Pericardium fibroblast (primary cell): Measurements from ENCODE around the gene SHH. TPM values are rescaled to one million over a fixed set of nuclear protein-coding genes. Genes with fewer than 3 reads are reported as not detected.

ENCODE experiments used
- total RNA-seq: library from RNA; depleted of rRNA; stranded (reverse); fragments of >200 nt; gene quantifications from 2 replicates; pipeline ENCODE4 v1.2.3, GENCODE V29; 2015

SHH gene
- not detected in 2 replicates for total RNA-seq

GRCh38 chr7:155811895-155812761 is at the start of gene SHH:
Gene SHH, minus strand, starts transcription at chr7:155812463. Its CDS starts 341 bp downstream, at chr7:155812122.

Other genes starting within 250 kb of the SHH start
- gene RBM33, start 167.8 kb downstream of the SHH start, total RNA-seq = 13.4 and 30.6 TPM in 2 replicates